Measurements from ENCODE around the gene PITPNC1. TPM values are rescaled to one million over a fixed set of nuclear protein-coding genes. Genes with fewer than 3 reads are reported as not detected.

PITPNC1 gene
- total and polyA plus RNA-seq, 5 donors from 2014 or later = 27.3 to 47.9 (median 39.5) TPM

DNA sequence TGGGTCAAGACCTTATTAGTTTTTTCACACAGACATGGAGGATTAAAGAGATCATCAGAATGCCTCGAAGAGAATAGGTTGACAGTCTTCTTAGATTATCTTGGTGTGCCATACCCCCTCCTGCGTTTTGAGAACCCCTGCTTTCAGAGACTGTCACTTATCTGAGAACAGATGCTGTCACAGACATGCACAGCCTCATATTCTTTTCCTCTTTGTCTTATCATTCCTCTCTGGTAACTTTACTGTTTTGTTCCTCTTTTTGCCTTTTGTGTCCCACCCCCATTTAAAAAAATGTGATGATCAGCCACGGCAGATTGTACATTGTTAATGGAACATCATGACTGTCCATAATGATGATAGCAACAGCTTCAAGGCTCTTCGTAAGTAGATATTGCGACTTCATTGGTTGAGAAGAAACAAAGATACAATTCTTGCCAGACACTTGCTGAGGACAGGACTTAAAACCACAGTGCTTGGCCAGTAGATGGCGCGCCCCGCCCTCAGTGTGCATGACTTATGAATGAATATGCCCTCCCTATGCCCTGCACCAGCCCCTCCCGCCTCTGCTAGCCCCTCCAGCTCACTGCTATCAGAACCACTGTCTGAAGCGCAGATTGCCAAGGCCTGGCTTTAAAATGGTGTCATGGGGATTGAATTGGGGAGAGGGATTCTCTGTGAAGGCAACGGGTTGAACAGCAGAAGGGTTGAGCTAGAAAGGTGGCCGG, 2.6 kb upstream of the PITPNC1 start:
- Mint-ChIP-seq H3K36me3 (no peaks in the 10 kb centered on the region), H3K27me3 (peaks cover 5% of the 10 kb centered on the region), H3K4me3 (peak overlapping the region; percentile 55 to 96 (median 73)), H3K27ac (peak overlapping the region; percentile 18 to 81 (median 47)), H3K9me3 (no peaks in the 10 kb centered on the region), H3K4me1 (peaks cover 0 to 30% (median 21%) of the 10 kb centered on the region in 4 donors)
- H3K9me3 ChIP-seq (ENCODE audit: control insufficient read depth in 2 of 2, low read length in 2 of 2) = no peaks in the 10 kb centered on the region
- H3K36me3 ChIP-seq (ENCODE audit: control insufficient read depth, insufficient read depth, low read length) = no peaks in the 10 kb centered on the region
- no peak overlapping the region for H3K4me3 ChIP-seq (ENCODE audit: low read depth, low read length)
- ATAC-seq (ENCODE audit: low read depth in 2 of 2) = peak; percentile 49 to 59
- peak; percentile 75 to 90 (median 85) for DNase-seq
- H3K27ac ChIP-seq (ENCODE audit: insufficient read depth, low read length, poor library complexity, severe bottlenecking) = no peak overlapping the region
- H3K27me3 ChIP-seq (ENCODE audit: control insufficient read depth, insufficient read depth, low read length) = no peaks in the 10 kb centered on the region
- peaks cover 26% of the 10 kb centered on the region for H3K4me1 ChIP-seq (ENCODE audit: control insufficient read depth, insufficient read depth, low read length, poor library complexity, severe bottlenecking)

DNA sequence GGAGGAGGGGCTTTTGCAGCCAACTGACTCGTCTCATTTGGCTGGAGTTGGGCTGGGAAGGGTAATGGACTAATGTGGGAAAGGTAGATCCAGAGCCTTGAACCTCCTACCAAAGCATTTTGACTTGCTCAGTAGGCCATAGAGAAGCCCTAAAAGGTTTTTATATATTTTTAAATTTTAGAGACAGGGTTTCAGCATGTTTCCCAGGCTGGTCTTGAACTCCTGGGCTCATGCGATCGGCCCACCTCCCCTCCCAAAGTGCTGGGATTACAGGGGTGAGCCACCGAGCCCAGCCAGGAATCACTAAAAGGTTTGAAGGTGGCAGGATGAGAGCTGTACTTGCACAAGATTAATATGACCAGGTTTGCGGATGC, 2.0 kb upstream of the PITPNC1 start:
- H3K4me1 Mint-ChIP-seq = peaks cover 0 to 35% (median 27%) of the 10 kb centered on the region in 4 donors
- no peaks in the 10 kb centered on the region for H3K9me3 ChIP-seq (ENCODE audit: control insufficient read depth in 2 of 2, low read length in 2 of 2)
- peaks cover 31% of the 10 kb centered on the region for H3K4me1 ChIP-seq (ENCODE audit: control insufficient read depth, insufficient read depth, low read length, poor library complexity, severe bottlenecking)
- peak overlapping the region in 3 of 4 donors; percentile 66 to 96 (median 80) for H3K4me3 Mint-ChIP-seq
- H3K36me3 Mint-ChIP-seq = no peaks in the 10 kb centered on the region
- no peaks in the 10 kb centered on the region for H3K9me3 Mint-ChIP-seq
- H3K27ac ChIP-seq (ENCODE audit: insufficient read depth, low read length, poor library complexity, severe bottlenecking) = no peak overlapping the region
- peaks cover 5% of the 10 kb centered on the region for H3K27me3 Mint-ChIP-seq
- no peak for ATAC-seq (ENCODE audit: low read depth in 2 of 2)
- DNase-seq = no peak
- H3K27me3 ChIP-seq (ENCODE audit: control insufficient read depth, insufficient read depth, low read length) = no peaks in the 10 kb centered on the region
- H3K27ac Mint-ChIP-seq = peak overlapping the region in 1 of 3 donors; percentile 18
- no peak overlapping the region for H3K4me3 ChIP-seq (ENCODE audit: low read depth, low read length)
- H3K36me3 ChIP-seq (ENCODE audit: control insufficient read depth, insufficient read depth, low read length) = no peaks in the 10 kb centered on the region

GRCh38 chr17:67375716-67376115, 1.4 kb upstream of the PITPNC1 start:
- Mint-ChIP-seq H3K9me3 (no peaks in the 10 kb centered on the region), H3K4me1 (peaks cover 0 to 38% (median 27%) of the 10 kb centered on the region in 4 donors), H3K4me3 (peak overlapping the region; percentile 58 to 94 (median 82)), H3K27ac (peak overlapping the region in 2 of 3 donors; percentile 32 to 78), H3K27me3 (peaks cover 5% of the 10 kb centered on the region), H3K36me3 (no peaks in the 10 kb centered on the region)
- ATAC-seq (ENCODE audit: low read depth in 2 of 2) = no peak
- Histone ChIP-seq H3K36me3 (ENCODE audit: control insufficient read depth, insufficient read depth, low read length) (no peaks in the 10 kb centered on the region), H3K4me1 (ENCODE audit: control insufficient read depth, insufficient read depth, low read length, poor library complexity, severe bottlenecking) (peaks cover 33% of the 10 kb centered on the region), H3K9me3 (ENCODE audit: control insufficient read depth in 2 of 2, low read length in 2 of 2) (no peaks in the 10 kb centered on the region), H3K4me3 (ENCODE audit: low read depth, low read length) (no peak overlapping the region), H3K27ac (ENCODE audit: insufficient read depth, low read length, poor library complexity, severe bottlenecking) (no peak overlapping the region), H3K27me3 (ENCODE audit: control insufficient read depth, insufficient read depth, low read length) (no peaks in the 10 kb centered on the region)
- DNase-seq = no peak

DNA sequence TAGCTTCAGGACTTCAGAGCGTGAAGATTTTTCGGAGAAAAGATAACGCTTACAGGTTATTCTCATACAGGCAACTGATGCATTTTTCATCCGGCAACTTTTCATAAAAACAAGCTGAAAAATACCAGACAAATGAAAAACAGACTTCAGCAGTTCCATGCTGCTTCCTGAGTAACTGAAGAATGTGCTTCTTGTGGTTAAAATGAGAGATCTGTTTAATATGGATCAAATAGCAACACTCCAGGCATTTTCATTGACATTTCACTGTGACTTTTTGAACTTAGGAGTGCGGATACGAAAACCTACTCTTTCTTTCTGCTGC, 705 bp upstream of the PITPNC1 start:
- no peak for DNase-seq
- H3K27me3 ChIP-seq (ENCODE audit: control insufficient read depth, insufficient read depth, low read length) = no peaks in the 10 kb centered on the region
- H3K36me3 ChIP-seq (ENCODE audit: control insufficient read depth, insufficient read depth, low read length) = no peaks in the 10 kb centered on the region
- peak overlapping the region in 2 of 3 donors; percentile 78 to 92 for H3K27ac Mint-ChIP-seq
- peak overlapping the region; percentile 74 for H3K27ac ChIP-seq (ENCODE audit: insufficient read depth, low read length, poor library complexity, severe bottlenecking)
- H3K9me3 ChIP-seq (ENCODE audit: control insufficient read depth in 2 of 2, low read length in 2 of 2) = no peaks in the 10 kb centered on the region
- H3K4me3 Mint-ChIP-seq = peak overlapping the region; percentile 73 to 94 (median 92)
- peaks cover 33% of the 10 kb centered on the region for H3K4me1 ChIP-seq (ENCODE audit: control insufficient read depth, insufficient read depth, low read length, poor library complexity, severe bottlenecking)
- no peaks in the 10 kb centered on the region for H3K9me3 Mint-ChIP-seq
- no peaks in the 10 kb centered on the region for H3K36me3 Mint-ChIP-seq
- H3K4me1 Mint-ChIP-seq = peaks cover 0 to 39% (median 27%) of the 10 kb centered on the region in 4 donors
- H3K4me3 ChIP-seq (ENCODE audit: low read depth, low read length) = peak overlapping the region; percentile 77
- peaks cover 5% of the 10 kb centered on the region for H3K27me3 Mint-ChIP-seq
- ATAC-seq (ENCODE audit: low read depth in 2 of 2) = no peak

DNA sequence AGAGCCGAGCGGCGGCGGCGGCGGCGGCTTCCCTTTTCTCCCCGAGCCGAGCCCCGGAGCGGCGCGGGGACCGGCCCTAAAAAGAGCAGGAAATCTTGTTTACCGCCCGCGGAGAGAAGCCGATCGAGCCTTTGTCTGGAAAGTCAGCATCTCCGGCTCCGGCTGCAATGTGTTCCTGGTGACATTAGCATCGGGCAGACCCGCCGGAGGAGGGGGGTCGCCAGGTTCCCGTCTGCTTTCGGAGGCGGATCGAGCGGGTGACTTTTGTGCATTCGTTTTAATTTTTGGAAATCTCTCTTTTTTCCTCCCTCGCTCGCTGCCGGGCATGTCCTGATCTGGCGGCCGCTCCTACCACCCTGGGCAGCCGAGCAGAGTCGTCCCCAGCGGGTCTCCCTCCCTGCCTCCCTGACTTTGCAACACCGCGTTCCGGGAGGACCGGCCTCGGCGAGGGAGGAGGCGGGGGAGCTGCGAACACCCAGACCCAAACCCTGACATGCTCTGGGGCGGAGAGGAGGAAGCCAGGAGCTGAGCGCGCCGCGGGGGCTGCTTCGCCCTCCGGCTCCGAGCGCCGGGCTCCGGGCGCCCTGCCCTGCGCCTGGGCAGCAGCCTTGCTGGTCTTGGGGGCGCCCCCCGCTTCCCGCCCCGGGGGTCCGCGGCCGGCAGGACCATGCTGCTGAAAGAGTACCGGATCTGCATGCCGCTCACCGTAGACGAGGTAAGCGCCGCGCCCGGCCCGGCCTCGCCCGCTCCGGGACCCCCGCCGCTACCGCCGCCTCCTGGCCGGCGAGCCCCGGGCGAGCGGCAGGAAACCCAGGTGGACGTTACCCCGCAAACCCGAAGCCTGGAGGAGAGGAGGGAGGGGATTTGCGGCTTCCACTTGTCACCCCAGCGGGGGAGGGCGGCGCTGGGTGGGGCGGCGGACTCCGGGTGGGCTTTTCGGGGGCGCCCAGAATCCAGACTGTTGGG, 690 bp downstream of the PITPNC1 start:
- no peaks in the 10 kb centered on the region for H3K9me3 ChIP-seq (ENCODE audit: control insufficient read depth in 2 of 2, low read length in 2 of 2)
- peak overlapping the region; percentile 23 to 75 (median 43) for H3K27ac Mint-ChIP-seq
- H3K27me3 ChIP-seq (ENCODE audit: control insufficient read depth, insufficient read depth, low read length) = no peaks in the 10 kb centered on the region
- peak overlapping the region; percentile 74 for H3K27ac ChIP-seq (ENCODE audit: insufficient read depth, low read length, poor library complexity, severe bottlenecking)
- H3K9me3 Mint-ChIP-seq = no peaks in the 10 kb centered on the region
- peaks cover 33% of the 10 kb centered on the region for H3K4me1 ChIP-seq (ENCODE audit: control insufficient read depth, insufficient read depth, low read length, poor library complexity, severe bottlenecking)
- no peaks in the 10 kb centered on the region for H3K36me3 Mint-ChIP-seq
- peaks cover 5% of the 10 kb centered on the region for H3K27me3 Mint-ChIP-seq
- H3K4me3 ChIP-seq (ENCODE audit: low read depth, low read length) = peak overlapping the region; percentile 59
- peak overlapping the region; percentile 91 to 95 (median 94) for H3K4me3 Mint-ChIP-seq
- peaks cover 0 to 52% (median 36%) of the 10 kb centered on the region in 4 donors for H3K4me1 Mint-ChIP-seq
- H3K36me3 ChIP-seq (ENCODE audit: control insufficient read depth, insufficient read depth, low read length) = no peaks in the 10 kb centered on the region
- peak; percentile 24 to 62 (median 56) for DNase-seq
- peak; percentile 13 to 18 for ATAC-seq (ENCODE audit: low read depth in 2 of 2)

GRCh38 chr17:67378454-67379250, 1.6 kb downstream of the PITPNC1 start:
- DNase-seq (peak; percentile 65 to 83 (median 76)), ATAC-seq (ENCODE audit: low read depth in 2 of 2) (peak; percentile 29 to 43)
- peak overlapping the region; percentile 87 to 94 (median 94) for H3K27ac Mint-ChIP-seq
- Histone ChIP-seq H3K27me3 (ENCODE audit: control insufficient read depth, insufficient read depth, low read length) (no peaks in the 10 kb centered on the region), H3K27ac (ENCODE audit: insufficient read depth, low read length, poor library complexity, severe bottlenecking) (peak overlapping the region; percentile 74), H3K36me3 (ENCODE audit: control insufficient read depth, insufficient read depth, low read length) (no peaks in the 10 kb centered on the region), H3K4me1 (ENCODE audit: control insufficient read depth, insufficient read depth, low read length, poor library complexity, severe bottlenecking) (peaks cover 33% of the 10 kb centered on the region), H3K9me3 (ENCODE audit: control insufficient read depth in 2 of 2, low read length in 2 of 2) (no peaks in the 10 kb centered on the region), H3K4me3 (ENCODE audit: low read depth, low read length) (peak overlapping the region; percentile 77)
- no peaks in the 10 kb centered on the region for H3K9me3 Mint-ChIP-seq
- peak overlapping the region; percentile 94 to 96 (median 95) for H3K4me3 Mint-ChIP-seq
- H3K4me1 Mint-ChIP-seq = peaks cover 0 to 58% (median 38%) of the 10 kb centered on the region in 4 donors
- H3K36me3 Mint-ChIP-seq = no peaks in the 10 kb centered on the region
- H3K27me3 Mint-ChIP-seq = peaks cover 5% of the 10 kb centered on the region

- Mint-ChIP-seq H3K27me3 (peaks cover 5% of the 10 kb centered on the region), H3K4me1 (peaks cover 0 to 61% (median 38%) of the 10 kb centered on the region in 4 donors), H3K27ac (peak overlapping the region; percentile 87 to 94 (median 94)), H3K4me3 (peak overlapping the region; percentile 94 to 96 (median 95)), H3K9me3 (no peaks in the 10 kb centered on the region), H3K36me3 (no peaks in the 10 kb centered on the region)
- no peaks in the 10 kb centered on the region for H3K9me3 ChIP-seq (ENCODE audit: control insufficient read depth in 2 of 2, low read length in 2 of 2)
- ATAC-seq (ENCODE audit: low read depth in 2 of 2) = no peak
- no peaks in the 10 kb centered on the region for H3K36me3 ChIP-seq (ENCODE audit: control insufficient read depth, insufficient read depth, low read length)
- peaks cover 33% of the 10 kb centered on the region for H3K4me1 ChIP-seq (ENCODE audit: control insufficient read depth, insufficient read depth, low read length, poor library complexity, severe bottlenecking)
- peak overlapping the region; percentile 77 for H3K4me3 ChIP-seq (ENCODE audit: low read depth, low read length)
- no peaks in the 10 kb centered on the region for H3K27me3 ChIP-seq (ENCODE audit: control insufficient read depth, insufficient read depth, low read length)
- H3K27ac ChIP-seq (ENCODE audit: insufficient read depth, low read length, poor library complexity, severe bottlenecking) = peak overlapping the region; percentile 74
- DNase-seq = no peak
Measured at GRCh38 chr17:67379251-67379630, 2.2 kb downstream of the PITPNC1 start.

Measured in CD4-positive, CD25-positive, alpha-beta regulatory T cell (primary cell).